HepG2 (cell line): ENCODE data around the gene PPP1CA. TPM values are rescaled to one million over a fixed set of nuclear protein-coding genes. Genes with fewer than 3 reads are reported as not detected.

Experiments used
- CBX1 ChIP-seq: IDR thresholded peaks from one replicate; pipeline ENCODE4 v1.6.1; 2016; ENCODE audit warnings: antibody characterized with exemption, low read depth
- FOXA3 ChIP-seq: IDR thresholded peaks from 2 replicates; pipeline ENCODE4 v1.6.1; 2016; ENCODE audit warnings: missing genetic modification reagents, missing compliant biosample characterization
- KDM2A ChIP-seq: sonication (generic); formaldehyde crosslinking; IDR thresholded peaks from 2 replicates; pipeline ENCODE4 v1.4.0; 2020; ENCODE audit warnings: low read depth, missing genetic modification reagents, borderline replicate concordance
- SIX1 ChIP-seq: sonication (generic); formaldehyde crosslinking; IDR thresholded peaks from 2 replicates; pipeline ENCODE4 v1.4.0; 2020; ENCODE audit warnings: missing genetic modification reagents, borderline replicate concordance
- TCF12 ChIP-seq, 2 experiments: fragments of 450-650 bp in 1 of 2; sonication (generic) in 1 of 2; formaldehyde crosslinking in 1 of 2; IDR thresholded peaks; 2 replicates each; pipeline versions ENCODE4 v1.6.1 to v1.8.0; 2017 to 2022; ENCODE audit warnings: antibody characterized with exemption in 1 of 2, mild to moderate bottlenecking in 1 of 2, missing genetic modification reagents in 1 of 2, moderate library complexity in 1 of 2
- TEAD3 ChIP-seq: optimal IDR thresholded peaks from 2 replicates; pipeline ENCODE3; 2016; ENCODE audit warnings: borderline replicate concordance
- ZBTB38 ChIP-seq: sonication (generic); formaldehyde crosslinking; IDR thresholded peaks from 2 replicates; pipeline ENCODE4 v1.5.1; 2020; ENCODE audit warnings: mild to moderate bottlenecking, missing genetic modification reagents
- ZMYM4 ChIP-seq: sonication (generic); formaldehyde crosslinking; IDR thresholded peaks from 2 replicates; pipeline ENCODE4 v1.8.1; 2023; ENCODE audit warnings: mild to moderate bottlenecking, missing genetic modification reagents
- ZNF263 ChIP-seq: sonication (generic); formaldehyde crosslinking; IDR thresholded peaks from 2 replicates; pipeline ENCODE4 v1.4.0; 2020; ENCODE audit warnings: missing genetic modification reagents
- ZNF3 ChIP-seq: IDR thresholded peaks from 2 replicates; pipeline ENCODE4 v1.7.0; 2017; ENCODE audit warnings: inconsistent platforms
- ZNF430 ChIP-seq: sonication (generic); formaldehyde crosslinking; IDR thresholded peaks from 2 replicates; pipeline ENCODE4 v1.9.0; 2021; ENCODE audit warnings: mild to moderate bottlenecking, missing genetic modification reagents
- ZNF510 ChIP-seq: sonication (generic); formaldehyde crosslinking; IDR thresholded peaks from 2 replicates; pipeline ENCODE4 v1.4.0; 2020; ENCODE audit warnings: low read depth, mild to moderate bottlenecking, missing genetic modification reagents
- ZNF83 ChIP-seq: sonication (generic); formaldehyde crosslinking; IDR thresholded peaks from 2 replicates; pipeline ENCODE4 v1.4.0; 2020; ENCODE audit warnings: missing genetic modification reagents, mild to moderate bottlenecking, borderline replicate concordance
- ZSCAN20 ChIP-seq: sonication (generic); formaldehyde crosslinking; IDR thresholded peaks from 2 replicates; pipeline ENCODE4 v1.4.0; 2020; ENCODE audit warnings: missing genetic modification reagents, mild to moderate bottlenecking, borderline replicate concordance
- ZSCAN29 ChIP-seq: sonication (generic); formaldehyde crosslinking; conservative IDR thresholded peaks from 2 replicates; pipeline ENCODE4 v1.4.0; 2020; ENCODE audit warnings: mild to moderate bottlenecking, missing genetic modification reagents
- polyA plus RNA-seq, 8 experiments: library from polyadenylated mRNA; depleted of rRNA in 3 of 8; stranded (reverse) in 7 of 8; unstranded in 1 of 8; fragments of >200 nt; fragmentation: Illumina TruSeq in 4 of 8; extraction: Trizol in 4 of 8; gene quantifications; 2 replicates each; pipeline versions ENCODE4 v1.2.1 to v1.2.3, GENCODE V29; 2011 to 2016; ENCODE audit warnings: low read depth in 4 of 8, missing spikeins in 1 of 8, mixed read lengths in 1 of 8; ENCODE audit not compliant: insufficient read depth in 1 of 8
- total RNA-seq, 5 experiments: library from RNA; depleted of rRNA; stranded (reverse); fragments of >200 nt; fragmentation: Illumina TruSeq; extraction: Trizol; gene quantifications; 2 replicates each; pipeline ENCODE4 v1.2.3, GENCODE V29; 2016; ENCODE audit warnings: low read depth in 1 of 5
- TF ChIP-seq, protein P1 (sequence below): sonication (generic); formaldehyde crosslinking; IDR thresholded peaks from 2 replicates; pipeline ENCODE4 v1.4.0; 2020; ENCODE audit warnings: missing genetic modification reagents
- TF ChIP-seq, protein P2 (sequence below): sonication (generic); formaldehyde crosslinking; IDR thresholded peaks from 2 replicates; pipeline ENCODE4 v1.8.0; 2022; ENCODE audit warnings: mild to moderate bottlenecking, missing genetic modification reagents, borderline replicate concordance
- TF ChIP-seq, protein P3 (sequence below): sonication (generic); formaldehyde crosslinking; IDR thresholded peaks from 2 replicates; pipeline ENCODE4 v1.4.0; 2020; ENCODE audit warnings: low read depth, mild to moderate bottlenecking, missing genetic modification reagents
- TF ChIP-seq, protein P4 (sequence below): sonication (generic); formaldehyde crosslinking; IDR thresholded peaks from 2 replicates; pipeline ENCODE4 v1.8.0; 2022; ENCODE audit warnings: mild to moderate bottlenecking, missing genetic modification reagents; ENCODE audit not compliant: insufficient replicate concordance
- TF ChIP-seq, protein P5 (sequence below): sonication (generic); formaldehyde crosslinking; IDR thresholded peaks from 2 replicates; pipeline ENCODE4 v1.9.0; 2022; ENCODE audit warnings: low read depth, missing genetic modification reagents

Gene PPP1CA
- total and polyA plus RNA-seq, 2 of the 13 experiments (the other 11 are each of a cell fraction or from before 2014, with no cell fraction given): 149 to 170 TPM

GRCh38 chr11:67416416-67417335 lies 15.0 kb upstream of the PPP1CA start (continued):
- TF ChIP-seq CBX1 (no peak), KDM2A (peak; percentile 38; the same call in 1 of the 2 replicates), ZNF83 (CRISPR knock-in tag) (no peak), ZSCAN20 (CRISPR knock-in tag) (no peak), ZMYM4 (CRISPR knock-in tag) (no peak), FOXA3 (peak; percentile 28; the same call in 1 of the 2 replicates), TCF12 (IDR thresholded peaks at IDR 0.05) (no peak), TCF12 (CRISPR knock-in tag; IDR thresholded peaks at IDR 0.05) (no peak), SIX1 (CRISPR knock-in tag) (no peak), ZNF263 (no peak), TEAD3 (no peak), ZSCAN29 (CRISPR knock-in tag) (no peak), ZNF3 (CRISPR knock-in tag) (peak; percentile 99), ZNF430 (CRISPR knock-in tag) (no peak), ZBTB38 (CRISPR knock-in tag) (no peak), ZNF510 (no peak)
- TF ChIP-seq, protein P1, sequence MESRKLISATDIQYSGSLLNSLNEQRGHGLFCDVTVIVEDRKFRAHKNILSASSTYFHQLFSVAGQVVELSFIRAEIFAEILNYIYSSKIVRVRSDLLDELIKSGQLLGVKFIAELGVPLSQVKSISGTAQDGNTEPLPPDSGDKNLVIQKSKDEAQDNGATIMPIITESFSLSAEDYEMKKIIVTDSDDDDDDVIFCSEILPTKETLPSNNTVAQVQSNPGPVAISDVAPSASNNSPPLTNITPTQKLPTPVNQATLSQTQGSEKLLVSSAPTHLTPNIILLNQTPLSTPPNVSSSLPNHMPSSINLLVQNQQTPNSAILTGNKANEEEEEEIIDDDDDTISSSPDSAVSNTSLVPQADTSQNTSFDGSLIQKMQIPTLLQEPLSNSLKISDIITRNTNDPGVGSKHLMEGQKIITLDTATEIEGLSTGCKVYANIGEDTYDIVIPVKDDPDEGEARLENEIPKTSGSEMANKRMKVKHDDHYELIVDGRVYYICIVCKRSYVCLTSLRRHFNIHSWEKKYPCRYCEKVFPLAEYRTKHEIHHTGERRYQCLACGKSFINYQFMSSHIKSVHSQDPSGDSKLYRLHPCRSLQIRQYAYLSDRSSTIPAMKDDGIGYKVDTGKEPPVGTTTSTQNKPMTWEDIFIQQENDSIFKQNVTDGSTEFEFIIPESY (CRISPR knock-in tag): no peak
- TF ChIP-seq, protein P2, sequence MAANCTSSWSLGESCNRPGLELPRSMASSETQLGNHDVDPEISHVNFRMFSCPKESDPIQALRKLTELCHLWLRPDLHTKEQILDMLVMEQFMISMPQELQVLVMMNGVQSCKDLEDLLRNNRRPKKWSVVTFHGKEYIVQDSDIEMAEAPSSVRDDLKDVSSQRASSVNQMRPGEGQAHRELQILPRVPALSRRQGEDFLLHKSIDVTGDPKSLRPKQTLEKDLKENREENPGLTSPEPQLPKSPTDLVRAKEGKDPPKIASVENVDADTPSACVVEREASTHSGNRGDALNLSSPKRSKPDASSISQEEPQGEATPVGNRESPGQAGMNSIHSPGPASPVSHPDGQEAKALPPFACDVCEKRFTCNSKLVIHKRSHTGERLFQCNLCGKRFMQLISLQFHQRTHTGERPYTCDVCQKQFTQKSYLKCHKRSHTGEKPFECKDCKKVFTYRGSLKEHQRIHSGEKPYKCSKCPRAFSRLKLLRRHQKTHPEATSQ (CRISPR knock-in tag): no peak
- TF ChIP-seq, protein P3, sequence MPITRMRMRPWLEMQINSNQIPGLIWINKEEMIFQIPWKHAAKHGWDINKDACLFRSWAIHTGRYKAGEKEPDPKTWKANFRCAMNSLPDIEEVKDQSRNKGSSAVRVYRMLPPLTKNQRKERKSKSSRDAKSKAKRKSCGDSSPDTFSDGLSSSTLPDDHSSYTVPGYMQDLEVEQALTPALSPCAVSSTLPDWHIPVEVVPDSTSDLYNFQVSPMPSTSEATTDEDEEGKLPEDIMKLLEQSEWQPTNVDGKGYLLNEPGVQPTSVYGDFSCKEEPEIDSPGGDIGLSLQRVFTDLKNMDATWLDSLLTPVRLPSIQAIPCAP: no peak
- TF ChIP-seq, protein P4, sequence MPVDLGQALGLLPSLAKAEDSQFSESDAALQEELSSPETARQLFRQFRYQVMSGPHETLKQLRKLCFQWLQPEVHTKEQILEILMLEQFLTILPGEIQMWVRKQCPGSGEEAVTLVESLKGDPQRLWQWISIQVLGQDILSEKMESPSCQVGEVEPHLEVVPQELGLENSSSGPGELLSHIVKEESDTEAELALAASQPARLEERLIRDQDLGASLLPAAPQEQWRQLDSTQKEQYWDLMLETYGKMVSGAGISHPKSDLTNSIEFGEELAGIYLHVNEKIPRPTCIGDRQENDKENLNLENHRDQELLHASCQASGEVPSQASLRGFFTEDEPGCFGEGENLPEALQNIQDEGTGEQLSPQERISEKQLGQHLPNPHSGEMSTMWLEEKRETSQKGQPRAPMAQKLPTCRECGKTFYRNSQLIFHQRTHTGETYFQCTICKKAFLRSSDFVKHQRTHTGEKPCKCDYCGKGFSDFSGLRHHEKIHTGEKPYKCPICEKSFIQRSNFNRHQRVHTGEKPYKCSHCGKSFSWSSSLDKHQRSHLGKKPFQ: no peak
- TF ChIP-seq, protein P5, sequence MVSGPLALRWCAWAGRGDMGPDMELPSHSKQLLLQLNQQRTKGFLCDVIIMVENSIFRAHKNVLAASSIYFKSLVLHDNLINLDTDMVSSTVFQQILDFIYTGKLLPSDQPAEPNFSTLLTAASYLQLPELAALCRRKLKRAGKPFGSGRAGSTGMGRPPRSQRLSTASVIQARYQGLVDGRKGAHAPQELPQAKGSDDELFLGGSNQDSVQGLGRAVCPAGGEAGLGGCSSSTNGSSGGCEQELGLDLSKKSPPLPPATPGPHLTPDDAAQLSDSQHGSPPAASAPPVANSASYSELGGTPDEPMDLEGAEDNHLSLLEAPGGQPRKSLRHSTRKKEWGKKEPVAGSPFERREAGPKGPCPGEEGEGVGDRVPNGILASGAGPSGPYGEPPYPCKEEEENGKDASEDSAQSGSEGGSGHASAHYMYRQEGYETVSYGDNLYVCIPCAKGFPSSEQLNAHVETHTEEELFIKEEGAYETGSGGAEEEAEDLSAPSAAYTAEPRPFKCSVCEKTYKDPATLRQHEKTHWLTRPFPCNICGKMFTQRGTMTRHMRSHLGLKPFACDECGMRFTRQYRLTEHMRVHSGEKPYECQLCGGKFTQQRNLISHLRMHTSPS (CRISPR knock-in tag): peak; percentile 83
